B cell (primary cell): ENCODE measurements around the gene CCDC70. TPM values are rescaled to one million over a fixed set of nuclear protein-coding genes. Genes with fewer than 3 reads are reported as not detected.

Experiments
- ATAC-seq: fragments of 200-7000 bp; cut with Tn5 transposase; one replicate; pipeline ENCODE4 v1.10.0; 2021; ENCODE audit warnings: low read depth, mild to moderate bottlenecking, moderate number of reproducible peaks, moderate library complexity
- CTCF ChIA-PET: fragments of 350-600 bp; sonication (Branson Sonifier 250); formaldehyde crosslinking; loops from one replicate; lab custom pipeline; 2021; ENCODE audit warnings: antibody characterized with exemption, inconsistent platforms; lab: Charles Lee
- POLR2A ChIA-PET: fragments of 350-600 bp; sonication (Branson Sonifier 250); formaldehyde crosslinking; loops from one replicate; lab custom pipeline; 2021; ENCODE audit warnings: antibody characterized with exemption; lab: Charles Lee
- DNase-seq: peaks from one replicate; pipeline ENCODE4 v3.0.0; 2013
- H2AFZ ChIP-seq: 2 replicates; pipeline ENCODE4 v1.6.1; 2012; ENCODE audit warnings: mild to moderate bottlenecking, low read depth, low read length; ENCODE audit not compliant: insufficient read depth, poor library complexity, severe bottlenecking
- H3K27ac ChIP-seq, 2 donors: 1 replicate in 1 of 2; 2 replicates in 1 of 2; pipeline ENCODE4 v1.5.1; 2012 to 2013; ENCODE audit warnings: low read length in 2 of 2, mild to moderate bottlenecking in 2 of 2, moderate library complexity in 1 of 2
- H3K27me3 ChIP-seq, 4 experiments: fragments of 200-600 bp in 1 of 4; sonication (generic) in 1 of 4; replicated peaks in 1 of 4; 1 replicate in 2 of 4; 2 replicates in 2 of 4; pipeline versions ENCODE4 v1.6.1 to v1.7.0; 2013 to 2016; ENCODE audit warnings: low read length in 3 of 4, mild to moderate bottlenecking in 2 of 4, mixed read lengths in 1 of 4, moderate library complexity in 1 of 4; ENCODE audit not compliant: insufficient read depth in 4 of 4, control insufficient read depth in 3 of 4; ENCODE audit errors: control extremely low read depth in 1 of 4
- H3K36me3 ChIP-seq, 2 experiments: replicated peaks in 1 of 2; 1 replicate in 1 of 2; 2 replicates in 1 of 2; pipeline versions ENCODE4 v1.6.1 to v1.7.1; 2013; ENCODE audit warnings: low read length in 1 of 2; ENCODE audit not compliant: insufficient read depth in 2 of 2, control insufficient read depth in 1 of 2; ENCODE audit errors: control extremely low read depth in 1 of 2, extremely low read depth in 1 of 2
- H3K4me1 ChIP-seq, 2 donors: fragments of 200-600 bp in 1 of 2; sonication (generic) in 1 of 2; 1 replicate in 1 of 2; 2 replicates in 1 of 2; pipeline versions ENCODE4 v1.5.1 to v1.6.1; 2013 to 2017; ENCODE audit warnings: low read length in 2 of 2; ENCODE audit not compliant: control insufficient read depth in 2 of 2, insufficient read depth in 2 of 2
- H3K4me2 ChIP-seq: replicated peaks from 2 replicates; pipeline ENCODE3; 2012; ENCODE audit warnings: mild to moderate bottlenecking, low read depth, low read length; ENCODE audit not compliant: poor library complexity, severe bottlenecking
- H3K4me3 ChIP-seq, 5 experiments: fragments of 200-600 bp in 1 of 5; sonication (generic) in 1 of 5; 1 replicate in 3 of 5; 2 replicates in 2 of 5; pipeline versions ENCODE4 v1.5.1 to v1.7.0; 2011 to 2016; ENCODE audit warnings: low read length in 4 of 5, mild to moderate bottlenecking in 4 of 5, low read depth in 2 of 5, control low read depth in 1 of 5, moderate library complexity in 1 of 5; ENCODE audit not compliant: insufficient read depth in 1 of 5; ENCODE audit errors: control extremely low read depth in 1 of 5, extremely low read depth in 1 of 5
- H3K79me2 ChIP-seq: fragments of 200-600 bp; sonication (generic); one replicate; pipeline ENCODE4 v1.6.0; 2016; ENCODE audit warnings: low read length; ENCODE audit not compliant: control insufficient read depth, insufficient read depth
- H3K9ac ChIP-seq: fragments of 200-600 bp; sonication (generic); 2 replicates; pipeline ENCODE4 v1.6.1; 2017; ENCODE audit warnings: mild to moderate bottlenecking, low read length, moderate library complexity
- H3K9me3 ChIP-seq, 3 donors: one replicate each; pipeline versions ENCODE4 v1.6.1 to v1.7.1; 2013; ENCODE audit warnings: low read length in 2 of 3; ENCODE audit not compliant: control insufficient read depth in 2 of 3, insufficient read depth in 1 of 3; ENCODE audit errors: control extremely low read depth in 1 of 3
- H4K20me1 ChIP-seq: 2 replicates; pipeline ENCODE4 v1.6.0; 2012; ENCODE audit warnings: mild to moderate bottlenecking, low read length; ENCODE audit not compliant: insufficient read depth, control insufficient read depth, poor library complexity, severe bottlenecking
- H3K27ac Mint-ChIP-seq: one replicate; pipeline ENCODE4 v1.8.0; 2021; ENCODE audit warnings: mixed read lengths
- H3K27me3 Mint-ChIP-seq: one replicate; pipeline ENCODE4 v1.8.0; 2021; ENCODE audit warnings: mixed read lengths
- H3K4me1 Mint-ChIP-seq: one replicate; pipeline ENCODE4 v1.8.0; 2021; ENCODE audit warnings: mixed read lengths
- H3K4me3 Mint-ChIP-seq: one replicate; pipeline ENCODE4 v1.8.0; 2021; ENCODE audit warnings: mixed read lengths
- H3K9me3 Mint-ChIP-seq: one replicate; pipeline ENCODE4 v1.8.0; 2022; ENCODE audit warnings: mixed read lengths; ENCODE audit not compliant: insufficient read depth
- EZH2 ChIP-seq: IDR thresholded peaks from 2 replicates; pipeline ENCODE4 v1.6.1; 2012; ENCODE audit warnings: borderline replicate concordance, low read depth, mild to moderate bottlenecking, moderate library complexity, low read length; ENCODE audit not compliant: insufficient read depth, poor library complexity, severe bottlenecking
- WGBS: methylation state at CpG from one replicate; pipeline ENCODE4 v1.1.5; 2013; ENCODE audit warnings: missing lambda C conversion rate; ENCODE audit not compliant: insufficient coverage; 5-methylcytosine and 5-hydroxymethylcytosine counted together
- intact Hi-C: fragments of 100-400 bp; cut with micrococcal nuclease; formaldehyde crosslinking; loops from one replicate; pipeline ENCODE4 v1.10.0; 2022
- polyA plus RNA-seq: library from polyadenylated mRNA; depleted of rRNA; stranded (reverse); fragments of >200 nt; gene quantifications from 2 replicates; pipeline ENCODE4 v1.2.3, GENCODE V29; 2012
- total RNA-seq, 2 donors: library from RNA; stranded (reverse); fragments of 120-200 nt in 1 of 2; gene quantifications; 1 replicate in 1 of 2; 2 replicates in 1 of 2; pipeline versions ENCODE4 v1.2.3 to v1.2.4, GENCODE V29; 2013 to 2022
- TF ChIP-seq, protein P1 (sequence below): fragments of 200-600 bp; IDR thresholded peaks from one replicate; pipeline ENCODE4 v1.8.0; 2022; ENCODE audit warnings: antibody characterized with exemption, mild to moderate bottlenecking

Gene CCDC70
- total and polyA plus RNA-seq, 2 donors (not counting 1 experiment from before 2014, with no cell fraction given), result not detected

DNA sequence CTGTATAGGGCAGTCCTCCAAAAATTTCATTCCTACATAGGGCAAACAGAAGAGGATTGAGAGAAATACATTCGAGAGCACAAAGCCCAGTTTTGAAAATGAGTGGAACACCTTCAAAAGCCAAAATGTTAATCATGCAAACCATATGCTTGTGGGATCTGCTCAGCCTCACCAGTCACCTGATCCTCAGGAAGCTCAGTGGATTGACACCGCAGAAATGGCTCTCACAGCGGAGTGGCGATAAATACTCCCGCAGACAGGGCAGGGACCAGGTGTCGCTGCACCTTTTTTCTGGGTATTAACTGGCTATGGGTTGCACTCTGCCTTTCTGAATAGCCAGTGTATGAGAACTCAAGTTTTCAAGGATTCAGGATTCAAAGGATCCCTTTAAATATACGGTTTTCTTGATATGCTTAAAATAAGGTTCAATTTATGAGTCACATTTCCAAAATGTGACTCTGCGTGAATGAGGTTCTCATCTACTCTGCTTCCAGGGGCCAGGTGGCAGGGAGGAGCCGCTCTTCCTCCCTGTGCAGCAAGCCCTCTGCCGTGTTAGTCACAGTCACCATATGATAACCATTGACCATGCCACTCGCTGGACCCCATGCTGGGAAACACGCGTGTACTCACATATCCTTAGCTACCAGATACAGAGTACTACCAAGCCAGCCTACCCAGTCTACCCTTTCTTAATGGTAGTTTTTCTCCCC, 39.5 kb upstream of the CCDC70 start:
- peak overlapping the region in 2 of 5 experiments; percentile 12 to 29 for H3K4me3 ChIP-seq
- H3K27ac ChIP-seq, result peak overlapping the region; percentile 31 to 35
- intact Hi-C loops, result no loop called here
- H3K27ac Mint-ChIP-seq, result peak overlapping the region; percentile 80
- TF ChIP-seq, protein P1, sequence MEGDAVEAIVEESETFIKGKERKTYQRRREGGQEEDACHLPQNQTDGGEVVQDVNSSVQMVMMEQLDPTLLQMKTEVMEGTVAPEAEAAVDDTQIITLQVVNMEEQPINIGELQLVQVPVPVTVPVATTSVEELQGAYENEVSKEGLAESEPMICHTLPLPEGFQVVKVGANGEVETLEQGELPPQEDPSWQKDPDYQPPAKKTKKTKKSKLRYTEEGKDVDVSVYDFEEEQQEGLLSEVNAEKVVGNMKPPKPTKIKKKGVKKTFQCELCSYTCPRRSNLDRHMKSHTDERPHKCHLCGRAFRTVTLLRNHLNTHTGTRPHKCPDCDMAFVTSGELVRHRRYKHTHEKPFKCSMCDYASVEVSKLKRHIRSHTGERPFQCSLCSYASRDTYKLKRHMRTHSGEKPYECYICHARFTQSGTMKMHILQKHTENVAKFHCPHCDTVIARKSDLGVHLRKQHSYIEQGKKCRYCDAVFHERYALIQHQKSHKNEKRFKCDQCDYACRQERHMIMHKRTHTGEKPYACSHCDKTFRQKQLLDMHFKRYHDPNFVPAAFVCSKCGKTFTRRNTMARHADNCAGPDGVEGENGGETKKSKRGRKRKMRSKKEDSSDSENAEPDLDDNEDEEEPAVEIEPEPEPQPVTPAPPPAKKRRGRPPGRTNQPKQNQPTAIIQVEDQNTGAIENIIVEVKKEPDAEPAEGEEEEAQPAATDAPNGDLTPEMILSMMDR, result no peak
- TF ChIP-seq EZH2, result no peak
- H3K4me1 ChIP-seq, result peaks cover 60 to 65% of the 10 kb centered on the region in 2 donors
- CTCF ChIA-PET, result interaction anchor here (1.5 to 9.4 kb wide), 3 partner anchors 8 to 19 kb away, joined by 3 to 66 read pairs (median 23); no protein-coding TSS in a partner anchor
- H3K9ac ChIP-seq, result peak overlapping the region; percentile 21
- peaks cover 63% of the 10 kb centered on the region for H3K4me1 Mint-ChIP-seq
- H3K9me3 ChIP-seq, result no peaks in the 10 kb centered on the region
- peak overlapping the region; percentile 82 for H3K4me3 Mint-ChIP-seq
- no peaks in the 10 kb centered on the region for H3K9me3 Mint-ChIP-seq
- peak overlapping the region; percentile 69 for H3K4me2 ChIP-seq
- 34% methylated on average over 10 of the region's 13 CpGs for WGBS
- H2AFZ ChIP-seq, result peak overlapping the region; percentile 43
- H3K79me2 ChIP-seq, result no peaks in the 10 kb centered on the region
- DNase-seq (no peak), ATAC-seq (peak; percentile 17)
- H4K20me1 ChIP-seq, result no peaks in the 10 kb centered on the region
- H3K27me3 Mint-ChIP-seq, result no peaks in the 10 kb centered on the region
- POLR2A ChIA-PET, result no interaction called here
- no peaks in the 10 kb centered on the region for H3K36me3 ChIP-seq
- no peaks in the 10 kb centered on the region for H3K27me3 ChIP-seq

DNA sequence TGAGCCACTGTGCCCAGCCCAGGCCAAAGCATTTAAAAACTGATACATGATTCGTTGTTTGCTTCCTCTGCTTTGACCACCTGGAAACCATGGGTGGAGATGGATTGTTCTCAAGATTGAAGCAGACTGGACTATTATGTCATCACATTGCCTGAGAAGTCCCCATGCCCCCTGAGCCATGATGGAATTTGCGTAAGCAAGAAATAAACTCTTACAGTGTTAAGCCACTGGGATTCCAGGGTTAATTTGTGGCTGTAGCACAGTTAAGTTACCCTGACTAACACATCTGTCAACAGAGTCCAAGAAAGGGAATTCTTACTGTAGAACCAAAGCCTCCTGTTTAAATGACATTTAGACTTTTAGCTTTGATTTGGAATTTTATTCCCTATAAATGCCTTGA, 38.4 kb upstream of the CCDC70 start:
- CTCF ChIA-PET, result interaction anchor here (3.8 to 9.4 kb wide), 2 partner anchors 9 kb away, joined by 23 to 66 read pairs; no protein-coding TSS in a partner anchor
- peaks cover 67% of the 10 kb centered on the region for H3K4me1 Mint-ChIP-seq

More for the DNA sequence above, 38.4 kb upstream of the CCDC70 start:
- no peak overlapping the region for H3K9ac ChIP-seq
- H3K27ac Mint-ChIP-seq, result no peak overlapping the region
- H3K9me3 ChIP-seq, result no peaks in the 10 kb centered on the region
- H3K4me2 ChIP-seq, result no peak overlapping the region
- WGBS, result 100% methylated on average over 1 of the region's 2 CpGs
- ATAC-seq (no peak), DNase-seq (no peak)
- intact Hi-C loops, result no loop called here
- H3K4me3 ChIP-seq, result no peak overlapping the region
- no peak overlapping the region for H3K27ac ChIP-seq
- no peaks in the 10 kb centered on the region for H3K27me3 Mint-ChIP-seq
- POLR2A ChIA-PET, result no interaction called here
- TF ChIP-seq, protein P1, result no peak
- TF ChIP-seq EZH2, result no peak
- peaks cover 62 to 66% of the 10 kb centered on the region in 2 donors for H3K4me1 ChIP-seq
- no peaks in the 10 kb centered on the region for H4K20me1 ChIP-seq
- no peaks in the 10 kb centered on the region for H3K9me3 Mint-ChIP-seq
- H3K79me2 ChIP-seq, result no peaks in the 10 kb centered on the region
- H3K27me3 ChIP-seq, result no peaks in the 10 kb centered on the region
- no peak overlapping the region for H3K4me3 Mint-ChIP-seq
- no peak overlapping the region for H2AFZ ChIP-seq
- no peaks in the 10 kb centered on the region for H3K36me3 ChIP-seq
